IPS-15b (cell line): Measurements from ENCODE around the gene NFIA.

Experiments
- H3K27me3 ChIP-seq: one replicate; pipeline ENCODE4 v1.6.1; 2013; ENCODE audit warnings: low read length; ENCODE audit not compliant: control insufficient read depth, insufficient read depth
- H3K36me3 ChIP-seq: one replicate; pipeline ENCODE4 v1.6.1; 2013; ENCODE audit warnings: low read length; ENCODE audit not compliant: control insufficient read depth, insufficient read depth
- H3K4me1 ChIP-seq: one replicate; pipeline ENCODE4 v1.6.1; 2013; ENCODE audit warnings: mild to moderate bottlenecking, low read length; ENCODE audit not compliant: control insufficient read depth, insufficient read depth
- H3K4me3 ChIP-seq: one replicate; pipeline ENCODE4 v1.5.1; 2013; ENCODE audit warnings: low read depth, low read length
- H3K9ac ChIP-seq: one replicate; pipeline ENCODE4 v1.6.1; 2013; ENCODE audit warnings: low read depth, mild to moderate bottlenecking, low read length
- H3K9me3 ChIP-seq: one replicate; pipeline ENCODE4 v1.6.1; 2013; ENCODE audit warnings: mild to moderate bottlenecking, low read length; ENCODE audit not compliant: control insufficient read depth, insufficient read depth

Gene NFIA

DNA sequence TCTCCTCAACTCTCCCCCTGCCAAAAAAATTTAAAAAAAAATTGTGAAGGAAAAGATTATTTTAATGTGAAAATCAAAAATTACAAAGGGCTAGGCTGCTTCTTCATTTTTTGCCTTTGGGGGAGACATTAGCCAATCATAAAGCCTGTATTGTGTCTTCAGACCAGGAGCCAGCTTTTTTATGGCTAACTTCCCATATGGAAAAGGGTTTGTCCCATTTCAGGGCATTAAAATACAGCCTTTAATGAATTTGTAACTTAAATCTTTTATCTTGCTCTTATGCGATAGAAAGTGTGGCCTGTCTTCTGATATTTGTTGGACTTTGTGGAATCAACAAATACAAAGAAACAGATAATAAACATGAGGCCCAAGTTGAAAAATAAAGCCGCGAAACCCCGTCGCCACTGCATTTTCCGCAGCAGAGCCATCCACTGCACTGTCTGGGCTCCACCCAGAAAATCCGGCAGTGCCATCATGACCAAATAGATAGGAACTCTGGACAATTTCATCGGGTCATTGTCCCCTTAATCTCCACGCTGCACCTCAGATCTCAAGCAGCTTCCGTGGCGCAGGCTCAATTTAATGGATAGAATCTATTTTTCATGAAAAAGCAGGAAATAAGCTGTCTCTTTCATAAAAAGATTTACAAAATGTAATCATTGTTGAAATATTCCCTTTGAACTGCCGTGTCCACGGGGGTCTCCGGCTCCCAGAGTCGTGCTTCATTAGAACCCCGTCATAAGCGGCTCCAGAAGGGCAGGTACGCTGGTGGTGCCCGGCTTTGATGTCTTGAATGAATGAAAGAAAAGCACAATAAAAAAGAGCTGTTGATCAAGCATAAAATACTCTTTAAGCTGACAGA is 365.0 kb downstream of the NFIA start:
- Histone ChIP-seq H3K4me3 (no peak overlapping the region), H3K9ac (no peak overlapping the region), H3K9me3 (no peaks in the 10 kb centered on the region), H3K27me3 (no peaks in the 10 kb centered on the region), H3K36me3 (no peaks in the 10 kb centered on the region), H3K4me1 (peaks cover 3% of the 10 kb centered on the region)

DNA sequence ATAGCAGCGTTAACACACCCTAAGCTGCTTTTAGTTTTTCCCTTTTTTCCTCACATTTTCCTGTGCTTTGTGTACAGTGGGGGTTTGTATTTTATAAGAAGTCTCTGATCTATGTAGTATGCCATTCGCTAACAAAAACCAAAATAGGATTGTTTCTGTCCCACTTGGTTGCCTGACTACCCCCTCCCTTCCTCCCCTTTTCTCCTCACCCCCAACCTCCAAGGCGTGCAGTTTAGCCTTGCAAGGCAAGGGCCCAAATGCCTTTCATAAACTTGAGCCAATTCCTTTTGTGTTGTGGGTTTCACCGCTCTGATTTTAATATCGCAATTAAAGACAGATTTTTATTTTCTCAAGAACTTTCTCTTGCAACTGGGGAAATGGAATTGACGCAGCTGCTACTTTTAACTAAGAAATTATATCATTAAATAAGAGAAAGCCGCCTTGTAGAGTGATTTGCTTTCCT is 365.6 kb downstream of the NFIA start:
- Histone ChIP-seq H3K4me3 (no peak overlapping the region), H3K27me3 (no peaks in the 10 kb centered on the region), H3K36me3 (no peaks in the 10 kb centered on the region), H3K9ac (no peak overlapping the region), H3K4me1 (peaks cover 9% of the 10 kb centered on the region), H3K9me3 (no peaks in the 10 kb centered on the region)

DNA sequence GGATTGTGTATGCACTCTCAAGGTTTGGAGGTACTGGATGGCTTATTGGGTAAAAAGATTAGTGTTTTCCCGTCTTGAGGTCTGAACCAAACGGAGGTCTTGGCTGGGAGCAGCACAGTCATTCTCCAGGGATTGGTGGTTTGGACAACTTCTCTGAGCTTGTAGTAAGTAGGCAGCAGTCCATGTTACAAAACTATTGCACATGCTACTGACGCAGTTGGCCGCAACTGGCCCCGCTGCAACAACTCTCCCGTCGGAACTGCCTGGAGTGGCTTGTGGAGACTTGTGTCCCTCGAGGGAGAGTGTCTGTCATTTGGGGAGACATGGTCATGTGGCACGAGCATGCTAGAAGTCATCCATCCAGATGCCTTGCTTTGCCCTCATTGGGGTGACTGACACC is 366.6 kb downstream of the NFIA start:
- Histone ChIP-seq H3K9ac (no peak overlapping the region), H3K9me3 (no peaks in the 10 kb centered on the region), H3K4me3 (no peak overlapping the region), H3K4me1 (peaks cover 11% of the 10 kb centered on the region), H3K36me3 (no peaks in the 10 kb centered on the region), H3K27me3 (no peaks in the 10 kb centered on the region)

DNA sequence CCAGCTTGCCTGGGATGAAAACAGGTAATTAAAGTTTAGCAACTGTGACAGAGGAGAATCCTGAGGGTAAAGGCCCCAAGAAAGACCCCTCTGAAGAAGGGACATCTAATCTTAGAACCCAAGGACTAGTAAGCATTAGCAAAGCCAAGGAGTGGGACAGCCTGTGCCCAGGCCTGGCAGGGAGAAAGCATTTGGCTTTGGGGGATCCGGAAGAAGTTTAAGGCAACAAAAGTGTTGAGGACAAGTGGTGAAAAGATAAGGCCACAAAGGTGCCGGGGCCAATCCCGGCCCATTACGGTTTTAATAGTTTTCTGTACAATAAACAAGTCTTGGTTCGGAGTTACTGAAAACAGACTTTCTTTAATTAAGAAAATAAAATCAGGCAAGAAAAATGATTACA is 367.0 kb downstream of the NFIA start:
- Histone ChIP-seq H3K4me3 (no peak overlapping the region), H3K9me3 (no peaks in the 10 kb centered on the region), H3K4me1 (peaks cover 11% of the 10 kb centered on the region)

DNA sequence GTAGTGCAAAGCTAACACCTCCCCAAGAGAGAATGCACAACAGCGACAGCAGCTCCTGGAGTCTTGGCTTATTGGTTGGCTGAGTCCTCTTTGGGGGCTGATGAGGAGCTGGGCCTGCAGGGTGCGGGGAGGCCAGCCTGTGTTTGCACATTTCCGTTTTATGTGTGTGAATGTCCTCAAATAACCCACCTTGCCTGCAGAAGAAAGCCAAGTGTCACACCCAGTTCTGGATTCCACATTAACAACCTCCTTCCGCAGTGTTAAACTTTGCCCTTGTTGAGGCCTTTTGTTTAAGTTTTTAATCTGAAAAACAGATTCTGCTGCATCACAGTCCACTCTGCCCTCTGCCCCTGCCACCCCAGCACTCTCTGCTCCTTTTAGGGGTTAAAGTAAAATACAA is 368.1 kb downstream of the NFIA start:
- Histone ChIP-seq H3K9me3 (no peaks in the 10 kb centered on the region), H3K4me1 (peaks cover 11% of the 10 kb centered on the region), H3K4me3 (no peak overlapping the region), H3K9ac (no peak overlapping the region), H3K36me3 (no peaks in the 10 kb centered on the region), H3K27me3 (no peaks in the 10 kb centered on the region)

More for the DNA sequence above, 367.0 kb downstream of the NFIA start:
- no peaks in the 10 kb centered on the region for H3K36me3 ChIP-seq
- no peaks in the 10 kb centered on the region for H3K27me3 ChIP-seq
- no peak overlapping the region for H3K9ac ChIP-seq

DNA sequence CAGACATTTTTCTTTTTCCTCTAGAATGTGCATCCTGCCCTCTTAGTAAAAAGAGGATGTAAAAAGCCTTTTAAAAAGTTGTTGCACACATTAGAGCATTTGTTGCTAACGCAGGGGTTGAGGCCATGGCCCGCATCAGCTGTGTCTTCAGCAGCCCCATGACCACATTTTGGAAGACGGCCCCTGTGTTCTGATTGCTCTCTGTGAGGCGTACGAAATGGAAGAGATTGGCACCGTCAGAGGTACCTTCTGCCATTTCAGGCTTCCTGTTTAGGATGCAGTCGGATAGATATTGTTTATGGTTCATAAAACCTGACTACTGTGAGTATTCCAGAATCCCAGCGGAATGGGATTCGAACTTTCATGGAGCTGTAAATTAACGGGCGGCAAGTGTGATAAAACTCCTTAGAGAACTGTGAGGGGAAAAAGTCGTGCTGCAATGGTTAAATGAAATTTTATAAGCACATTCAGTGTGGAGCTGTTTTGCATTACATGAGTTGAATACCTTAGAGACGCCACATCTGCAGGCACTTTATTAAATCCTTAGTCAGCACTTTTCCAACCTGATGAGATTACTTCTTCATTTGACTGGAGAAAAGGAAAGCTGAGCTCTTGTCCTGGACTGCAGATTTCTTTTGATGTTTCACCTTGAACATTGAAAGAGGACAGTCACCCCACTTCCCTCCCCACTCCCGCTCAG is 368.7 kb downstream of the NFIA start:
- H3K9me3 ChIP-seq: no peaks in the 10 kb centered on the region
- H3K36me3 ChIP-seq: no peaks in the 10 kb centered on the region
- no peaks in the 10 kb centered on the region for H3K27me3 ChIP-seq
- peaks cover 11% of the 10 kb centered on the region for H3K4me1 ChIP-seq
- no peak overlapping the region for H3K4me3 ChIP-seq
- H3K9ac ChIP-seq: no peak overlapping the region

DNA sequence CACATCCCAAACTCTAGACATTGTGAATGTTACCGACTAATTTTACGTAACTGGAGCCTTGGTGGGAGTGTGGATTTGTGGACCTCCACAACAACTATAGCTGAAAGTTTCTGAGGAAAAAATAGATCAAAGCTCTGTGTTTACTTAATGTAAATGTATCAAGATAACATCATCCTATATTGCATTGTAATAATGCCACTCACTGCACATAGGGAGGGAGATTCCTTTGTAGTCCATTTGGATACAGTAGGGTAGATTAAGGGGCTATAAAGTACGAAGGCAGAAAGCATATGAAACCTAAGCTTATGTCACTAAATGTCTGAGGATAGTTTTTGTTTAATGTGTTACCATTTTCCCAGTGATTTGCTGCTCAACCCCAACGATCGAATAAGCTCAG is 369.2 kb downstream of the NFIA start:
- Histone ChIP-seq H3K9me3 (no peaks in the 10 kb centered on the region), H3K9ac (no peak overlapping the region), H3K4me3 (no peak overlapping the region), H3K27me3 (no peaks in the 10 kb centered on the region), H3K4me1 (peaks cover 11% of the 10 kb centered on the region), H3K36me3 (no peaks in the 10 kb centered on the region)

DNA sequence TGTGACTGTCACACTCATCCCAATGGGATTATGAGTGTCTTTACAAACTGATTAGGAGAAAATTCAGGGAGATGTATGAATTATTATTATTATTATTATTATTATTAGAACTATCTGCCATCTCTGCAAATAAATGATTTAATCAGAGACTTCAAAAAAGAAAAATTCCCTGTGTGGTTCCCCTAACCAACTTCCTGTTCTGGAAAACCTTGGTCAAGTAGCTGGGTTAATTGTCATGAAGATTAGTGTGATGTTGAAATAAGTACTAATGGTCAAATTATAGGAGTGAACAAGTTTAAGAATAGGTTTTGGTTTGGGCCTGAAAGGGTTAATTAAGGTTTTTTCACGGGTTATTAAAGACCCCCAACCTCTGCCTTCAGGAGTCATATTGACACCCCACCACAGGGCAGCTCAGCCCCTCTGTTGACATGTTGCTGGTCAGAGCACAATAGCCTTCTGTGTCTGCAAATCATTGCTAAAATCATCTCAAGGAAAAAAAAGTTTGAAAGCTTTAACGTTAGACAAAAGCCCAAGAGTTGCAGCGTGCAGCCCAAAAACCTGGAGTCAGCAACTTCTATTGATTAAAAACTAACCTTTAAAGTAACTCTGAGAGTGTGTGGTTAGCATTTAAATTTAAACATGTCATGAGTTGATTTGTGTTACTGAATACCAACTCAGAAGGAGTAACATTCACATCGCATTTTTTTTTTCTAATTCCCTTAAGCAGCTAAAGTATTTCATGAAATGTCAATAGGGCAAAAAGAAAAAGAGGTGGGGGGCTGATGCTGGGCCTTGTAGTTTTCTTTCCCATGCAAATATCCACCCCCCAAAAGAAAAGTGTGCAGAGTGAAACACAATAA is 370.0 kb downstream of the NFIA start:
- Histone ChIP-seq H3K36me3 (no peaks in the 10 kb centered on the region), H3K4me3 (no peak overlapping the region), H3K4me1 (peaks cover 11% of the 10 kb centered on the region), H3K9ac (no peak overlapping the region), H3K27me3 (no peaks in the 10 kb centered on the region), H3K9me3 (no peaks in the 10 kb centered on the region)

DNA sequence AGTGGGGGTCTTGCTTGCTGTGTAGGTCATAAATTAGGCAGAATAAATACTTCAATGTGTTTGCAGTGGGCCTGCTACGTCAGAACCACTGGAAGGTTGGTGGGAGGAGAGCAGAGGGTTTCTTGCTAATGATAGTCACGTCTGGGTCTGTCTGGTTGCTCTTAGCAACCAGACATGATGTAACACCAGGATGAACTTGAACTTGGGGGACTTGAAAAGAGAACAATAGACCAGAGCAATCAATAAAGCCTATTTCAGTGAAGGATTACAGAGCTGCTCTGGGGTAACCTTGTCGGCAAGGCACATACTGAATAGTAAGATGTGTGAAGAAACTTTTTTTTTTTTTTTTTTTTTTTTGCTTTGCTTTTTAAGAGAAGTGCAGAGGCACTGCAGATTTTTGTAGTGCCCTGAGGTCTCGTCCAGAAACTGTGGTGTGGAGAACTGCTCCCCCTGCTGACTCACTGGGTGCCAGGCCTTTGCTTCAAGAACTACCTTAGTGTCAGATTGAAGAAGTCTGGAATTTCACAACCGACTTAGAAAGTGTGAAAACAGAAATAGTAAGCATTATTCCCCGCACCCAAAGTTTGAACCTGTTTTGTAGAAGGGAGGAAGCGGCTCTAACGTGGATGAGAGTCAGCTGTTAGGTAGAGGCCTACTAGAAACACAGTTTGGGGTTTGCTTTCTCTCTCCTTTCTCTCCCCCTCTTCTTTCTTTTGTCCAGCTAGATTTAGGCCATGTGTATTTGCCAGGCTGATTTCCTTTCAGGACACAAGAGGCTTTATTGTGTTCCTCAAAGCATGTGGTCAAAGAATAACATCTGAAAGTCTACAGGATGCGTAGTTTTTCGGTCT is 371.0 kb downstream of the NFIA start:
- H3K4me1 ChIP-seq: peaks cover 11% of the 10 kb centered on the region
- H3K9ac ChIP-seq: no peak overlapping the region
- H3K27me3 ChIP-seq: no peaks in the 10 kb centered on the region
- H3K4me3 ChIP-seq: no peak overlapping the region
- no peaks in the 10 kb centered on the region for H3K9me3 ChIP-seq
- no peaks in the 10 kb centered on the region for H3K36me3 ChIP-seq

DNA sequence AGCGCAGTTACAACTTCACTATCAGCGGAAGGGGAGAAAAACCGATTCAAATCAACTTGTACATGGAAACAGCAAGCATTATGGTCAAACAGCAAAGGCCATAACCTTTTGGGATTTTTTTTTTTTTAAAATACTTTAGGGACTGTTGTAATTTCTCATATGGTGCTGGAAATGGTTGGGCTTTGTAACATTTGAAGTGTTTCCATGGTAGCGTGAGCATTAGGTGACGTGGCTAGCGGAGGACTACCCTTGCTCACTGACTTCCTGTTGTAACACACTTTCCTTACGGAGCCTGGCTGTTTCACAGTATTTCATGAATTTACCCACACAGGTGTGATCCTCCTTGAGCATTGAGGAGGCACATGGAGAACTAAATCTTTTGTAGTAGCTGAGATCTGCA is 373.0 kb downstream of the NFIA start:
- H3K9me3 ChIP-seq: no peaks in the 10 kb centered on the region
- no peak overlapping the region for H3K4me3 ChIP-seq
- H3K9ac ChIP-seq: no peak overlapping the region
- H3K27me3 ChIP-seq: no peaks in the 10 kb centered on the region
- H3K36me3 ChIP-seq: no peaks in the 10 kb centered on the region
- peaks cover 15% of the 10 kb centered on the region for H3K4me1 ChIP-seq

DNA sequence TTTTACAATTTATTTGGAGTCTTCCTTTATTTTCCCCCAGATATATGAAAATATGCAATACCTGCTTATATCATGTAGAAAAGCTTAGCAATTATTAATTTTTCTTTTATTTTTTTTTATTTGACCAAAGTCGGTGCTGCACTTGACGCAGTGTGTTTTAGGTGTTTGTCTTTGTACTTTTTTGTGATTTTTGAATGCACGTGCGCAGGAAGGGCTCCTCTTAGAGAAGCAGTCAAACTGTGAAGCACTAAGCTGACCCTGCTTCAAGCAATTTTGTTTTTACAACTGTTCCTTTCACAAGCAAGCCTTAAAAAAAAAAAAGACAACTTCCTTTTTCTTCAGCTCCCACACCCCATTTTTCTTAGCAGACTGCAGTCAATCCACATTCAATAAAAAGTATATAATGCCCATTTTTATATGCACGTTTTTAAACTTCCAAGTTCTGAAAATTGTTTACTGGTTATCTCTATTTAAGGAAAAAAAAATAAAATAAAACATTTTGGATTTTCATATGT is 375.2 kb downstream of the NFIA start:
- Histone ChIP-seq H3K4me1 (peaks cover 15% of the 10 kb centered on the region), H3K36me3 (no peaks in the 10 kb centered on the region), H3K9ac (no peak overlapping the region), H3K27me3 (no peaks in the 10 kb centered on the region), H3K9me3 (no peaks in the 10 kb centered on the region), H3K4me3 (no peak overlapping the region)
